PC-9 (cell line): ENCODE data around the gene GNB3. TPM values are rescaled to one million over a fixed set of nuclear protein-coding genes. Genes with fewer than 3 reads are reported as not detected.

Experiments
- BruUV-seq: library from RNA; stranded (reverse); fragments of 400-500 nt; replicated peaks from 2 replicates; lab custom pipeline; 2021; lab: Mats Ljungman, UMichigan
- CTCF ChIA-PET: fragments of 300-600 bp; sonication (Branson Sonifier 250); formaldehyde crosslinking; loops from one replicate; lab custom pipeline; 2022; ENCODE audit warnings: antibody characterized with exemption; lab: Charles Lee
- POLR2A ChIA-PET: fragments of 300-600 bp; sonication (Branson Sonifier 250); formaldehyde crosslinking; loops from one replicate; lab custom pipeline; 2022; ENCODE audit warnings: antibody characterized with exemption; ENCODE audit not compliant: unreplicated experiment; lab: Charles Lee
- DNase-seq, 2 experiments: peaks; one replicate each; pipeline versions ENCODE4 v3.0.0 to v3.0.0-alpha.2; 2015 to 2022; ENCODE audit warnings: mixed read lengths in 1 of 2
- H2AFZ ChIP-seq: fragments of 200-600 bp; sonication (generic); 2 replicates; pipeline ENCODE4 v1.8.1; 2017; ENCODE audit warnings: antibody characterized with exemption
- H3F3A ChIP-seq: fragments of 200-600 bp; sonication (generic); 2 replicates; pipeline ENCODE4 v1.8.1; 2017; ENCODE audit warnings: antibody characterized with exemption, mild to moderate bottlenecking, low read depth; ENCODE audit not compliant: insufficient read depth
- H3K27ac ChIP-seq: fragments of 200-600 bp; sonication (generic); 2 replicates; pipeline ENCODE4 v1.6.1; 2016; ENCODE audit warnings: mixed run types
- H3K27me3 ChIP-seq: fragments of 200-600 bp; sonication (generic); 2 replicates; pipeline ENCODE4 v1.6.1; 2016; ENCODE audit warnings: low read depth, mixed run types; ENCODE audit not compliant: insufficient read depth
- H3K36me3 ChIP-seq: fragments of 200-600 bp; sonication (generic); 2 replicates; pipeline ENCODE4 v1.6.1; 2016; ENCODE audit warnings: low read depth, mixed run types
- H3K4me1 ChIP-seq: fragments of 200-600 bp; sonication (generic); replicated peaks from 2 replicates; pipeline ENCODE4 v1.6.1; 2016; ENCODE audit warnings: mixed run types; ENCODE audit not compliant: insufficient read depth
- H3K4me2 ChIP-seq: fragments of 200-600 bp; sonication (generic); 2 replicates; pipeline ENCODE4 v1.6.1; 2017; ENCODE audit warnings: mixed run types
- H3K4me3 ChIP-seq: fragments of 200-600 bp; sonication (generic); 2 replicates; pipeline ENCODE4 v1.6.1; 2016; ENCODE audit warnings: mixed run types
- H3K79me2 ChIP-seq: fragments of 200-600 bp; sonication (generic); 2 replicates; pipeline ENCODE4 v1.6.1; 2017; ENCODE audit warnings: low read depth, mixed run types
- H3K9me2 ChIP-seq: fragments of 200-600 bp; sonication (generic); 2 replicates; pipeline ENCODE4 v1.8.1; 2017; ENCODE audit warnings: mild to moderate bottlenecking; ENCODE audit not compliant: insufficient read depth
- H3K9me3 ChIP-seq: fragments of 200-600 bp; sonication (generic); 2 replicates; pipeline ENCODE4 v1.8.1; 2016; ENCODE audit warnings: low read depth; ENCODE audit not compliant: insufficient read depth
- H4K20me1 ChIP-seq: fragments of 200-600 bp; sonication (generic); 2 replicates; pipeline ENCODE4 v1.8.1; 2017; ENCODE audit not compliant: insufficient read depth
- EZH2 ChIP-seq: fragments of 200-600 bp; sonication (generic); IDR thresholded peaks from 2 replicates; pipeline ENCODE4 v1.8.0; 2017; ENCODE audit warnings: antibody characterized with exemption, low read depth
- intact Hi-C: fragments of 100-400 bp; cut with micrococcal nuclease; formaldehyde crosslinking; loops from one replicate; pipeline ENCODE4 v1.10.0; 2022; ENCODE audit not compliant: unreplicated experiment
- total RNA-seq: library from RNA; stranded (reverse); gene quantifications from 2 replicates; pipeline ENCODE4 v1.2.3, GENCODE V29; 2021
- TF ChIP-seq, protein P1 (sequence below): fragments of 200-600 bp; sonication (generic); conservative IDR thresholded peaks from 2 replicates; pipeline ENCODE4 v1.6.1; 2017; ENCODE audit warnings: mixed run types, antibody characterized with exemption, mild to moderate bottlenecking, moderate library complexity

GNB3 gene
- total RNA-seq, 1 experiment from 2014 or later: not detected

DNA sequence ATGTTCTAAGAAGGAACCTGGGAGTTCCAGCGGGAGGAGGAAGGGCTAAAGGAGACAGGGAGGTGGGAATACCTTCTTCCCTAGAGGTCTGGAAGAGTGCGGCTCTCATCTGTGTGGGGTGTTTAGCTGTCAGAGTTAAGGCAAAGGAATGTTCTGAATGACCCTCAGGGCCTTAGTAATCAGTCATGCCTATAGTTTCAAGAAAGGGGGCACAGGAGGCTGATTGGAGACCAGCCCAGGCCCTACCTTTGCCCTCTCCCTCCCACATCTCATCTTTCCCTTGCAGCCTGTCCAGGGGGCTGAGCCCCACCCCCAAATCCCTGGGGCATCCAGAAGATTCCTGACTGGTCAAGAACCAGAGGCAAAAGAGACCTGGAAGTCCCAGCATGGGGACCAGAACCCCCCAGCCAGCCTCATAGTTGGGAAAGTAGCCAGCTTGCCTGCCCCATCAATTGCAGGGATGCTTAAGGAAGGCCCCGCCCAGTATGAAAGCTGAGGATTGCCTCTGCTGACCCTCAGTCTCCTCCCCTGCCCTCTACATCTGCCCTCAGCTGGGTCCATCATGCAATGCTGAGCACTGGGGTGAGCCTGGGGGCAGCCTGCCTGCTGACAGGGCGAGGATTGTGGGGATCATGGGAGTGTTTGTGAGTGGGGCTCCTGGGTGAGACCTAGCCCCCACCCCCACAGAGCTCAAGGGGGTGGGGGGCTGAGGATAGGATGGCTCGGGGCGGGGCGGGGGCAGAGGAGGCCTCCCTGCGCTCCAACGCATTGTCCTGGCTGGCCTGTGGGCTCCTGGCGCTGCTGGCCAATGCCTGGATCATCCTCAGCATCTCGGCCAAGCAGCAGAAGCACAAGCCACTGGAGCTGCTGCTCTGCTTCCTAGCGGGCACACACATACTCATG lies 17.3 kb upstream of the GNB3 start:
- no peak for DNase-seq
- Histone ChIP-seq H3K4me3 (no peak overlapping the region), H3F3A (no peaks in the 10 kb centered on the region; the same call in 1 of the 2 replicates), H3K27me3 (peaks cover 90% of the 10 kb centered on the region), H3K9me2 (no peaks in the 10 kb centered on the region), H2AFZ (no peak overlapping the region), H3K79me2 (no peaks in the 10 kb centered on the region), H4K20me1 (no peaks in the 10 kb centered on the region), H3K4me1 (no peaks in the 10 kb centered on the region; the same call in 1 of the 2 replicates), H3K9me3 (no peaks in the 10 kb centered on the region), H3K4me2 (no peak overlapping the region), H3K27ac (no peak overlapping the region), H3K36me3 (no peaks in the 10 kb centered on the region)
- CTCF ChIA-PET: interaction anchor here (0.6 to 1.4 kb wide), 2 partner anchors 40 to 70 kb away, joined by 3 to 4 read pairs; partner anchors contain the start of gene MLF2
- intact Hi-C loops: loop anchor here (2.0 kb wide), 1 partner anchor 207 kb away; no protein-coding TSS in a partner anchor
- POLR2A ChIA-PET: no interaction called here
- BruUV-seq: no TSS peak
- TF ChIP-seq, protein P1, sequence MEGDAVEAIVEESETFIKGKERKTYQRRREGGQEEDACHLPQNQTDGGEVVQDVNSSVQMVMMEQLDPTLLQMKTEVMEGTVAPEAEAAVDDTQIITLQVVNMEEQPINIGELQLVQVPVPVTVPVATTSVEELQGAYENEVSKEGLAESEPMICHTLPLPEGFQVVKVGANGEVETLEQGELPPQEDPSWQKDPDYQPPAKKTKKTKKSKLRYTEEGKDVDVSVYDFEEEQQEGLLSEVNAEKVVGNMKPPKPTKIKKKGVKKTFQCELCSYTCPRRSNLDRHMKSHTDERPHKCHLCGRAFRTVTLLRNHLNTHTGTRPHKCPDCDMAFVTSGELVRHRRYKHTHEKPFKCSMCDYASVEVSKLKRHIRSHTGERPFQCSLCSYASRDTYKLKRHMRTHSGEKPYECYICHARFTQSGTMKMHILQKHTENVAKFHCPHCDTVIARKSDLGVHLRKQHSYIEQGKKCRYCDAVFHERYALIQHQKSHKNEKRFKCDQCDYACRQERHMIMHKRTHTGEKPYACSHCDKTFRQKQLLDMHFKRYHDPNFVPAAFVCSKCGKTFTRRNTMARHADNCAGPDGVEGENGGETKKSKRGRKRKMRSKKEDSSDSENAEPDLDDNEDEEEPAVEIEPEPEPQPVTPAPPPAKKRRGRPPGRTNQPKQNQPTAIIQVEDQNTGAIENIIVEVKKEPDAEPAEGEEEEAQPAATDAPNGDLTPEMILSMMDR: no peak
- TF ChIP-seq EZH2: no peak

DNA sequence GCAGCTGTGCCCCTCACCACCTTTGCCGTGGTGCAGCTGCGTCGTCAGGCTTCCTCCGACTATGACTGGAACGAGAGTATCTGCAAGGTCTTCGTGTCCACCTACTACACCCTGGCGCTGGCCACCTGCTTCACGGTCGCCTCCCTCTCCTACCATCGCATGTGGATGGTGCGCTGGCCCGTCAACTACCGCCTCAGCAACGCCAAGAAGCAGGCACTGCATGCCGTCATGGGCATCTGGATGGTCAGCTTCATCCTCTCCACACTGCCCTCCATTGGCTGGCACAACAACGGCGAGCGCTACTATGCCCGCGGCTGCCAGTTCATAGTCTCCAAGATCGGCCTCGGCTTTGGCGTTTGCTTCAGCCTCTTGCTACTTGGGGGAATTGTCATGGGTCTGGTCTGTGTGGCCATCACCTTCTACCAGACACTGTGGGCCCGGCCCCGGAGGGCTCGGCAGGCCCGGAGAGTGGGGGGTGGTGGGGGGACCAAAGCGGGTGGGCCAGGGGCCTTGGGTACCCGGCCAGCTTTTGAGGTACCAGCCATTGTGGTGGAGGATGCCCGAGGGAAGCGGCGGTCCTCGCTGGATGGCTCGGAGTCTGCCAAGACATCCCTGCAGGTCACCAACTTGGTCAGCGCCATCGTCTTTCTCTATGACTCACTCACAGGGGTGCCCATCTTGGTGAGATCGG lies 16.5 kb upstream of the GNB3 start:
- TF ChIP-seq, protein P1: no peak
- Histone ChIP-seq H4K20me1 (no peaks in the 10 kb centered on the region), H3K36me3 (no peaks in the 10 kb centered on the region), H3K27me3 (peaks cover 97% of the 10 kb centered on the region), H2AFZ (no peak overlapping the region), H3K27ac (no peak overlapping the region), H3K9me2 (no peaks in the 10 kb centered on the region), H3K79me2 (no peaks in the 10 kb centered on the region), H3F3A (no peaks in the 10 kb centered on the region; the same call in 1 of the 2 replicates), H3K4me1 (no peaks in the 10 kb centered on the region; the same call in 1 of the 2 replicates), H3K4me2 (no peak overlapping the region), H3K9me3 (no peaks in the 10 kb centered on the region), H3K4me3 (no peak overlapping the region)
- ChIA-PET POLR2A (interaction anchor here (0.6 kb wide), 1 partner anchor 488 kb away, joined by 3 read pairs; no protein-coding TSS in a partner anchor), CTCF (interaction anchor here (0.6 to 1.4 kb wide), 4 partner anchors 12 to 151 kb away, joined by 3 to 7 read pairs (median 4); partner anchors contain the start of gene MLF2)
- no TSS peak for BruUV-seq
- DNase-seq: no peak
- intact Hi-C loops: loop anchor here (2.0 kb wide), 1 partner anchor 207 kb away; no protein-coding TSS in a partner anchor

DNA sequence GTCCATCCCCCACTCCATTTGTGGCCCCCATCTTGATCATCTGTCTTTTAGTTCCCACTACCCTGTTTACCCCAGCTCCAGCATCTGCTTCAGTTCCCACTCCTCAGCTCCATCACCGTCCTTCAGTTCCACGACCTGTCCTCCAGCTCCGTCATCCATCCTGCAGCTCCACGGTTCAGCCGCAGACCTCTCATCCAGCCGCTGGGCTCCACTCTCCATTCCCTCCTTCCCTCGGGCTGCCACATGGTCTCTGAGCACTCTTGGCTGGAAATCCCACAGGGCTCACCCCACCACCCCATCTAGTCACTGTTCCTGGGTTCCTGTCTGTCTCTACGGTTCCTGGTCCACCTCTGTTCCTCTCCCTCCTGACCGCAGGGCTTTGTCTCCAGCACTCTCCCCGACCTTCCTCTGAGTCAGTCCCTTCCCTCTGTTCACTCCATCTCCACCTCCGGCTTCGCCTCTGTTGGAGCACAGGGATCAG lies 15.8 kb upstream of the GNB3 start:
- no peaks in the 10 kb centered on the region for H3K79me2 ChIP-seq
- no peak overlapping the region for H3K27ac ChIP-seq
- H3K4me3 ChIP-seq: no peak overlapping the region
- no peaks in the 10 kb centered on the region for H3K9me2 ChIP-seq
- no peak overlapping the region for H3K4me2 ChIP-seq
- no peaks in the 10 kb centered on the region; the same call in 1 of the 2 replicates for H3F3A ChIP-seq
- intact Hi-C loops: loop anchor here (1.0 to 5.0 kb wide), 6 partner anchors 46 to 258 kb away; partner anchors contain the start of genes MLF2, NOP2 and ZNF384
- TF ChIP-seq EZH2: no peak
- TF ChIP-seq, protein P1: no peak
- H2AFZ ChIP-seq: no peak overlapping the region
- H4K20me1 ChIP-seq: no peaks in the 10 kb centered on the region
- H3K27me3 ChIP-seq: peaks cover 97% of the 10 kb centered on the region
- H3K4me1 ChIP-seq: no peaks in the 10 kb centered on the region; the same call in 1 of the 2 replicates
- no peak for DNase-seq
- POLR2A ChIA-PET: interaction anchor here (0.6 kb wide), 1 partner anchor 488 kb away, joined by 3 read pairs; no protein-coding TSS in a partner anchor
- no peaks in the 10 kb centered on the region for H3K36me3 ChIP-seq
- CTCF ChIA-PET: interaction anchor here (0.6 to 1.3 kb wide), 6 partner anchors 13 to 152 kb away, joined by 3 to 7 read pairs (median 4); partner anchors contain the start of genes MLF2 and ZNF384
- BruUV-seq: no TSS peak
- H3K9me3 ChIP-seq: no peaks in the 10 kb centered on the region
